ENCODE data around the gene VTCN1. TPM values are rescaled to one million over a fixed set of nuclear protein-coding genes. Genes with fewer than 3 reads are reported as not detected.

The VTCN1 gene
- total RNA-seq, 1 donor from 2014 or later = not detected

GRCh38 chr1:117209094-117209493 lies 1.6 kb downstream of the VTCN1 start:
- Histone ChIP-seq H3K4me1 (no peaks in the 10 kb centered on the region), H3K9me3 (no peaks in the 10 kb centered on the region), H3K27me3 (no peaks in the 10 kb centered on the region), H3K36me3 (no peaks in the 10 kb centered on the region), H3K27ac (no peak overlapping the region), H3K4me3 (no peak overlapping the region)
- TF ChIP-seq CTCF (IDR thresholded peaks at IDR 0.05) = no peak
- intact Hi-C loops (cut with DNase I) = no loop called here
- no peak for DNase-seq (ENCODE audit: low spot score in 2 of 2)

GRCh38 chr1:117208580-117208979 lies 2.1 kb downstream of the VTCN1 start:
- Histone ChIP-seq H3K27me3 (no peaks in the 10 kb centered on the region), H3K36me3 (no peaks in the 10 kb centered on the region), H3K4me1 (no peaks in the 10 kb centered on the region), H3K9me3 (no peaks in the 10 kb centered on the region), H3K4me3 (no peak overlapping the region), H3K27ac (no peak overlapping the region)
- intact Hi-C loops (cut with DNase I) = no loop called here
- DNase-seq (ENCODE audit: low spot score in 2 of 2) = no peak
- TF ChIP-seq CTCF (IDR thresholded peaks at IDR 0.05) = no peak

GRCh38 chr1:117205368-117205767 lies 5.4 kb downstream of the VTCN1 start:
- Histone ChIP-seq H3K27ac (no peak overlapping the region), H3K36me3 (no peaks in the 10 kb centered on the region), H3K4me1 (no peaks in the 10 kb centered on the region), H3K27me3 (no peaks in the 10 kb centered on the region), H3K4me3 (no peak overlapping the region), H3K9me3 (no peaks in the 10 kb centered on the region)
- TF ChIP-seq CTCF (IDR thresholded peaks at IDR 0.05) = no peak
- intact Hi-C loops (cut with DNase I) = no loop called here
- no peak for DNase-seq (ENCODE audit: low spot score in 2 of 2)

GRCh38 chr1:117201808-117202207 lies 8.9 kb downstream of the VTCN1 start:
- DNase-seq (ENCODE audit: low spot score in 2 of 2) = no peak
- no peak for TF ChIP-seq CTCF (IDR thresholded peaks at IDR 0.05)
- Histone ChIP-seq H3K36me3 (no peaks in the 10 kb centered on the region), H3K4me1 (no peaks in the 10 kb centered on the region), H3K27me3 (no peaks in the 10 kb centered on the region), H3K27ac (no peak overlapping the region), H3K9me3 (no peaks in the 10 kb centered on the region), H3K4me3 (no peak overlapping the region)
- intact Hi-C loops (cut with DNase I) = no loop called here

- no peak overlapping the region for H3K4me3 ChIP-seq
- H3K27ac ChIP-seq = no peak overlapping the region
- no peaks in the 10 kb centered on the region for H3K36me3 ChIP-seq
- no peaks in the 10 kb centered on the region for H3K27me3 ChIP-seq
- H3K4me1 ChIP-seq = no peaks in the 10 kb centered on the region
- DNase-seq (ENCODE audit: low spot score in 2 of 2) = no peak
- H3K9me3 ChIP-seq = no peaks in the 10 kb centered on the region
- intact Hi-C loops (cut with DNase I) = no loop called here
- no peak for TF ChIP-seq CTCF (IDR thresholded peaks at IDR 0.05)
These were observed 12.6 kb downstream of the VTCN1 start for GRCh38 chr1:117198097-117198496.

- Histone ChIP-seq H3K4me1 (no peaks in the 10 kb centered on the region), H3K27me3 (no peaks in the 10 kb centered on the region), H3K9me3 (peaks cover 0 to 6% of the 10 kb centered on the region in 2 donors), H3K4me3 (no peak overlapping the region), H3K36me3 (no peaks in the 10 kb centered on the region), H3K27ac (no peak overlapping the region)
- DNase-seq (ENCODE audit: low spot score in 2 of 2) = no peak
- intact Hi-C loops (cut with DNase I) = no loop called here
- TF ChIP-seq CTCF (IDR thresholded peaks at IDR 0.05) = no peak
These were observed 21.0 kb downstream of the VTCN1 start for GRCh38 chr1:117189726-117190125.
